ENCODE results near the gene TSPAN11.

Gene TSPAN11

GRCh38 chr12:31041033-31041564 is 114.6 kb downstream of the TSPAN11 start:
- TF ChIP-seq CTCF (IDR thresholded peaks at IDR 0.05; ENCODE audit: low read depth, low read length, missing control alignments): no peak
- H3K4me3 ChIP-seq (replicated peaks; ENCODE audit: low read depth, low read length): no peak overlapping the region
- DNase-seq (ENCODE audit: extremely low read depth, low read depth): no peak

Data from HFF-Myc (cell line).